NCI-H146 (cell line): ENCODE results near the gene SLC39A10.
"Not testable (repeated sequence)": the region's sequence is repeated elsewhere in the genome, so short reads cannot be mapped to it uniquely, and the experiment has no call there.

Experiments used
- DNase-seq: peaks from one replicate; lab custom pipeline; 2025; lab: John Stamatoyannopoulos, UW

The SLC39A10 gene

GRCh38 chr2:195656859-195657633, at the start of gene SLC39A10:
SLC39A10 (plus strand) TSS chr2:195657226; CDS start chr2:195680043, 22,817 bp downstream.
- DNase-seq: peak; percentile 97

- no peak for DNase-seq
Measured at GRCh38 chr2:195608768-195609454, 48.1 kb upstream of the SLC39A10 start.

GRCh38 chr2:195610717-195611116, 46.3 kb upstream of the SLC39A10 start:
- no peak for DNase-seq

GRCh38 chr2:195612611-195613495, 44.2 kb upstream of the SLC39A10 start:
- DNase-seq: no peak

- no peak for DNase-seq
Measured at GRCh38 chr2:195613922-195614321, 43.1 kb upstream of the SLC39A10 start.

GRCh38 chr2:195619590-195619989, 37.4 kb upstream of the SLC39A10 start:
- DNase-seq: no peak

- no peak for DNase-seq
Measured at GRCh38 chr2:195620501-195620900, 36.5 kb upstream of the SLC39A10 start.

- DNase-seq: no peak
Measured at GRCh38 chr2:195622966-195623365, 34.1 kb upstream of the SLC39A10 start.

- DNase-seq: no peak
Measured at GRCh38 chr2:195626507-195626906, 30.5 kb upstream of the SLC39A10 start.

- no peak for DNase-seq
Measured at GRCh38 chr2:195628666-195629065, 28.4 kb upstream of the SLC39A10 start.

GRCh38 chr2:195632856-195633572, 24.0 kb upstream of the SLC39A10 start:
- no peak for DNase-seq

- DNase-seq: no peak
Measured at GRCh38 chr2:195633573-195633870, 23.5 kb upstream of the SLC39A10 start.

- DNase-seq: peak; percentile 3
Measured at GRCh38 chr2:195633974-195634373, 23.1 kb upstream of the SLC39A10 start.

- no peak for DNase-seq
Measured at GRCh38 chr2:195636890-195637289, 20.1 kb upstream of the SLC39A10 start.

- no peak for DNase-seq
Measured at GRCh38 chr2:195638750-195639149, 18.3 kb upstream of the SLC39A10 start.

- no peak for DNase-seq
Measured at GRCh38 chr2:195639238-195639858, 17.7 kb upstream of the SLC39A10 start.

GRCh38 chr2:195639959-195640358, 17.1 kb upstream of the SLC39A10 start:
- no peak for DNase-seq

- DNase-seq: no peak
Measured at GRCh38 chr2:195642027-195642678, 14.9 kb upstream of the SLC39A10 start.

- no peak for DNase-seq
Measured at GRCh38 chr2:195642679-195643068, 14.4 kb upstream of the SLC39A10 start.

GRCh38 chr2:195644708-195645107, 12.3 kb upstream of the SLC39A10 start:
- DNase-seq: not testable (repeated sequence)

- DNase-seq: no peak
Measured at GRCh38 chr2:195645413-195645812, 11.6 kb upstream of the SLC39A10 start.
